ENCODE measurements around the gene SAMD13. TPM values are rescaled to one million over a fixed set of nuclear protein-coding genes. Genes with fewer than 3 reads are reported as not detected.

SAMD13 gene
- total RNA-seq, 1 donor from 2014 or later: 14.3 TPM

DNA sequence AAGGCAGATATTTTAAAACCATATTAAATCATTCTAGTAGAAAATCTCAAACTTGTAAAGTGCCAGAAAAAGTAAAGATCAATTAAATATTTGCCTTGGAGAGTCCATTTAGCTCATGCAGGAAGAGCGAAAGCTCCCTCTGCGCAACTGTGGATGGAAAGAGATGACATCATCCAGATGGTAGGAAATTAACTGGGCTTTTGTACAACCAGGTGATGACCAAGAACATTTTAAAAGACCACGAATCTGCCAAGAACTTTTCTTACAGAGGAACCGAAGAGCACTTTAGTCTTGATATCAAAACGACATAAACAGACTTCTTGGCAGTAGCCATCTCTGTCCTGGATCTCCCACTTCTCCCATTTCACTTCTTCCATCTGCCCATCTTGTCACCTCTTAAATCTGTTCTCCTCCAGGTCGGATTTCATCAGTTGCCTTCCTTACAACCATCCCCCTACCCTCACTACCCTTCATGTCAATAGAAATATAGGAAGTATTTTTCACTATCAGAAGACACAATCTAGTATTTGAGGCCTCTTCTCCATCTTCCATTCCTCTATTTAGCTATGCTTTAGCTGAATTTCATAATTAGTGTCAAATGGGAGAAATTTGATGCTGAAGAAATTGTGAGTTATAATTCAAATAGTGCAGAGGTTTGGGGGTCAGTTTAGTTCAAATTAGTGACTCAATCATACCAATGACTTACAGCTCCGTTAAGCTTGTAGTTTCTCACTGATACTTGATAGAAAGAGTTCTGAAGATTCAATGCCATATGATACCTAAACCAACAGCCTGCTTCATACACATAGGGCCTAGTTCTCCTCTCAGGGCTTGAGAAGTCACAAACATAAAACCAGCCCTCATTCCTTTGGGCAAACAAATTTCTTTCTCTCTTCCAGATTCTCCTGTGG, 74.7 kb downstream of the SAMD13 start:
- H3K36me3 Mint-ChIP-seq (ENCODE audit: insufficient read depth): no peaks in the 10 kb centered on the region
- no peaks in the 10 kb centered on the region for H3K27me3 Mint-ChIP-seq
- H3K4me1 Mint-ChIP-seq (ENCODE audit: low read depth): no peaks in the 10 kb centered on the region
- DNase-seq (ENCODE audit: low spot score, unreplicated experiment): no peak
- H3K9me3 Mint-ChIP-seq (ENCODE audit: low read depth): no peaks in the 10 kb centered on the region
- no peak overlapping the region for H3K27ac Mint-ChIP-seq
- TF ChIP-seq, protein P1, sequence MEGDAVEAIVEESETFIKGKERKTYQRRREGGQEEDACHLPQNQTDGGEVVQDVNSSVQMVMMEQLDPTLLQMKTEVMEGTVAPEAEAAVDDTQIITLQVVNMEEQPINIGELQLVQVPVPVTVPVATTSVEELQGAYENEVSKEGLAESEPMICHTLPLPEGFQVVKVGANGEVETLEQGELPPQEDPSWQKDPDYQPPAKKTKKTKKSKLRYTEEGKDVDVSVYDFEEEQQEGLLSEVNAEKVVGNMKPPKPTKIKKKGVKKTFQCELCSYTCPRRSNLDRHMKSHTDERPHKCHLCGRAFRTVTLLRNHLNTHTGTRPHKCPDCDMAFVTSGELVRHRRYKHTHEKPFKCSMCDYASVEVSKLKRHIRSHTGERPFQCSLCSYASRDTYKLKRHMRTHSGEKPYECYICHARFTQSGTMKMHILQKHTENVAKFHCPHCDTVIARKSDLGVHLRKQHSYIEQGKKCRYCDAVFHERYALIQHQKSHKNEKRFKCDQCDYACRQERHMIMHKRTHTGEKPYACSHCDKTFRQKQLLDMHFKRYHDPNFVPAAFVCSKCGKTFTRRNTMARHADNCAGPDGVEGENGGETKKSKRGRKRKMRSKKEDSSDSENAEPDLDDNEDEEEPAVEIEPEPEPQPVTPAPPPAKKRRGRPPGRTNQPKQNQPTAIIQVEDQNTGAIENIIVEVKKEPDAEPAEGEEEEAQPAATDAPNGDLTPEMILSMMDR (IDR thresholded peaks at IDR 0.05; ENCODE audit: unreplicated experiment): no peak
- H3K4me3 Mint-ChIP-seq (ENCODE audit: low read depth): no peak overlapping the region

GRCh38 chr1:84377480-84378095, 76.1 kb downstream of the SAMD13 start:
- no peak overlapping the region for H3K27ac Mint-ChIP-seq
- no peaks in the 10 kb centered on the region for H3K36me3 Mint-ChIP-seq (ENCODE audit: insufficient read depth)
- TF ChIP-seq, protein P1 (IDR thresholded peaks at IDR 0.05; ENCODE audit: unreplicated experiment): no peak

DNA sequence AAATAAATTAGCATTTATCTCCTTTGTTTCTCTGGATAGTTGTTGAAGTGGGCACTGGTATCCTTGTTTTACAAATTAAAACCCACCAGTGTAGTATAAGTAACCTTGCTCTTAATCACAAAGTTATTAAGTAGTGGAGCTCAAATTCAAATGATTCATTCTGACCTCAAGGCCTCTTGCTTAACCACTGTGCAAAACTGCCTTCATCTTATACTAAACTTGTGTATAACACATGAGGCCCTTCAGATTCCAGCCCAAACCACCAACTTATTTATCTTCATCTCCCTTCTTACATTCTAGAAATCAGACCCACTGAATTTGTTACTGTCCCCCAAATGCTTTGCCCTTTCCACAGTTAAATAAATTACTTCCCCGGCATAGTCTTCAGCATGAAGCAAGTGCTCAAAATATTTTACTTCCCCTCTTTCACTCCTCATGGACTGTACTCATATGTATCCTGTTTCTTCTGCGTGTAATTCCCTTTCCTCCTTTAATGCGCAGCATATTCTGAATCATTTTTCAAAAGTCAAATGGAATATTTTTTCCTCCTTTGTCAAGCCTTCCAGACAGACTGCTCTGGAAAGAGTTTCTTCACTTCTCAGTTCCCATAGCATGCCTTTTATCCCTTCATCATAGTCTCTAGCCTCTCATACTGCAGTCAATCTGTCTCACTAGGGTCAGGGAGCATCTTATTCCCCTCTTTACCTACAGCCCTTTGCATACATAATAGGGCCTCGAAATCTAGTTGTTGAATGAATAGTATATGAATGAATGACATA, 77.8 kb downstream of the SAMD13 start:
- no peaks in the 10 kb centered on the region for H3K27me3 Mint-ChIP-seq
- DNase-seq (ENCODE audit: low spot score, unreplicated experiment): no peak
- no peaks in the 10 kb centered on the region for H3K9me3 Mint-ChIP-seq (ENCODE audit: low read depth)
- no peak overlapping the region for H3K4me3 Mint-ChIP-seq (ENCODE audit: low read depth)
- TF ChIP-seq, protein P1 (IDR thresholded peaks at IDR 0.05; ENCODE audit: unreplicated experiment): no peak
- H3K36me3 Mint-ChIP-seq (ENCODE audit: insufficient read depth): no peaks in the 10 kb centered on the region
- H3K27ac Mint-ChIP-seq: no peak overlapping the region
- peaks cover 6% of the 10 kb centered on the region for H3K4me1 Mint-ChIP-seq (ENCODE audit: low read depth)

More at GRCh38 chr1:84377480-84378095, 76.1 kb downstream of the SAMD13 start:
- Mint-ChIP-seq H3K4me1 (ENCODE audit: low read depth) (peaks cover 4% of the 10 kb centered on the region), H3K9me3 (ENCODE audit: low read depth) (no peaks in the 10 kb centered on the region), H3K27me3 (no peaks in the 10 kb centered on the region), H3K4me3 (ENCODE audit: low read depth) (no peak overlapping the region)
- DNase-seq (ENCODE audit: low spot score, unreplicated experiment): no peak

DNA sequence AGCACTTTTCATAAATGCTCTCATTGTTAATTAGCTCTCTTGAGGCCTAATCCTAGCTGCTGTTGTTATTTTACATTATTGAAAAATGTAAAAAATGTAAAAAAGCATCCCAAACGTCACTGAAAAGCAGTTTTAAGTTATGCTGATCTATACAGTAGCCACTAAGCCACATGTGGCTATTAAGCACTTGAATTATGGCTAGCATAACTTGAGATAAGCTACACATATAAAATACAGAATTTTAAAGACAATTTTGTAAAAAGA, 78.3 kb downstream of the SAMD13 start:
- H3K4me3 Mint-ChIP-seq (ENCODE audit: low read depth): no peak overlapping the region

GRCh38 chr1:84382127-84382526, 80.6 kb downstream of the SAMD13 start:
- Mint-ChIP-seq H3K4me3 (ENCODE audit: low read depth) (no peak overlapping the region), H3K9me3 (ENCODE audit: low read depth) (no peaks in the 10 kb centered on the region), H3K27me3 (no peaks in the 10 kb centered on the region), H3K4me1 (ENCODE audit: low read depth) (peaks cover 13% of the 10 kb centered on the region), H3K36me3 (ENCODE audit: insufficient read depth) (no peaks in the 10 kb centered on the region), H3K27ac (no peak overlapping the region)
- no peak for DNase-seq (ENCODE audit: low spot score, unreplicated experiment)
- TF ChIP-seq, protein P1 (IDR thresholded peaks at IDR 0.05; ENCODE audit: unreplicated experiment): no peak

More for the DNA sequence above, 78.3 kb downstream of the SAMD13 start:
- Mint-ChIP-seq H3K27ac (no peak overlapping the region), H3K27me3 (no peaks in the 10 kb centered on the region), H3K4me1 (ENCODE audit: low read depth) (peaks cover 6% of the 10 kb centered on the region), H3K9me3 (ENCODE audit: low read depth) (no peaks in the 10 kb centered on the region), H3K36me3 (ENCODE audit: insufficient read depth) (no peaks in the 10 kb centered on the region)
- no peak for DNase-seq (ENCODE audit: low spot score, unreplicated experiment)
- TF ChIP-seq, protein P1 (IDR thresholded peaks at IDR 0.05; ENCODE audit: unreplicated experiment): no peak

All from progenitor cell of endocrine pancreas (in vitro differentiated cells).